K562 (cell line): ENCODE measurements around the gene IGSF9. TPM values are rescaled to one million over a fixed set of nuclear protein-coding genes. Genes with fewer than 3 reads are reported as not detected.

Experiments used
- ATF7 ChIP-seq: fragments of 450-650 bp; IDR thresholded peaks from 2 replicates; pipeline ENCODE4 v1.7.1; 2014; ENCODE audit warnings: mild to moderate bottlenecking, moderate library complexity
- BHLHE40 ChIP-seq: IDR thresholded peaks from 2 replicates; pipeline ENCODE4 v1.6.1; 2011; ENCODE audit warnings: low read length, improper control_type of control experiment
- CBFA2T3 ChIP-seq: fragments of 450-650 bp; IDR thresholded peaks from 2 replicates; pipeline ENCODE4 v1.6.1; 2017
- EWSR1 ChIP-seq: fragments of 450-650 bp; IDR thresholded peaks from 2 replicates; pipeline ENCODE4 v1.6.1; 2018; ENCODE audit warnings: borderline replicate concordance, mild to moderate bottlenecking, low read depth, moderate library complexity; ENCODE audit not compliant: partially characterized antibody
- KLF1 ChIP-seq: fragments of 450-650 bp; IDR thresholded peaks from 2 replicates; pipeline ENCODE4 v1.6.1; 2016; ENCODE audit warnings: missing genetic modification characterization, missing compliant biosample characterization
- NCOR1 ChIP-seq: fragments of 450-650 bp; IDR thresholded peaks from 2 replicates; pipeline ENCODE4 v1.6.1; 2016; ENCODE audit warnings: mild to moderate bottlenecking, moderate library complexity
- NFIX ChIP-seq: fragments of 250-450 bp; sonication (Bioruptor Pico); IDR thresholded peaks from 2 replicates; pipeline ENCODE4 v1.4.0; 2020; ENCODE audit warnings: low read depth, mild to moderate bottlenecking, moderate library complexity
- NFRKB ChIP-seq: fragments of 450-650 bp; IDR thresholded peaks from 2 replicates; pipeline ENCODE4 v1.6.1; 2016; ENCODE audit warnings: low read depth
- NR4A1 ChIP-seq, 2 experiments: fragments of 250-450 bp in 1 of 2; fragments of 450-650 bp in 1 of 2; sonication (Bioruptor Pico) in 1 of 2; IDR thresholded peaks; 2 replicates each; pipeline versions ENCODE4 v1.4.0 to v1.6.1; 2016 to 2020; ENCODE audit warnings: mild to moderate bottlenecking in 2 of 2, missing compliant biosample characterization in 1 of 2, missing genetic modification characterization in 1 of 2, moderate library complexity in 1 of 2
- RAD21 ChIP-seq, 2 experiments: fragments of 250-450 bp in 1 of 2; fragments of 450-650 bp in 1 of 2; sonication (Bioruptor Pico) in 1 of 2; formaldehyde crosslinking in 1 of 2; IDR thresholded peaks in 1 of 2; conservative IDR thresholded peaks in 1 of 2; 2 replicates each; pipeline versions ENCODE4 v1.4.0 to v1.8.0; 2020 to 2022; ENCODE audit warnings: mild to moderate bottlenecking in 2 of 2, moderate library complexity in 1 of 2
- RB1 ChIP-seq: fragments of 450-650 bp; IDR thresholded peaks from 2 replicates; pipeline ENCODE4 v1.6.1; 2017; ENCODE audit warnings: low read depth, mild to moderate bottlenecking
- polyA plus RNA-seq, 8 experiments: library from polyadenylated mRNA; depleted of rRNA in 4 of 8; stranded (reverse) in 5 of 8; unstranded in 3 of 8; fragments of >200 nt; fragmentation: Nextera tagmentation in 2 of 8; fragmentation: Illumina TruSeq in 1 of 8; extraction: Ambion mirVana in 2 of 8; extraction: Trizol in 1 of 8; gene quantifications; 2 replicates each; pipeline versions ENCODE4 v1.2.1 to v1.2.3, GENCODE V29; 2011 to 2014; ENCODE audit warnings: inconsistent platforms in 1 of 8, missing spikeins in 1 of 8
- total RNA-seq, 7 experiments: library from RNA; depleted of rRNA in 6 of 7; stranded (reverse); fragments of >200 nt in 6 of 7; fragmentation: Illumina TruSeq in 2 of 7; extraction: Trizol in 2 of 7; gene quantifications; 2 replicates each; pipeline versions ENCODE4 v1.2.1 to v1.2.3, GENCODE V29; 2011 to 2021; ENCODE audit warnings: low replicate concordance in 1 of 7
- TF ChIP-seq, protein P1 (sequence below): fragments of 450-650 bp; conservative IDR thresholded peaks from 2 replicates; pipeline ENCODE4 v1.6.1; 2016; ENCODE audit warnings: missing genetic modification characterization, low read depth, mild to moderate bottlenecking, missing compliant biosample characterization, moderate library complexity
- TF ChIP-seq, protein P2 (sequence below), 2 experiments: IDR thresholded peaks; 2 replicates each; pipeline ENCODE4 v1.6.1; 2012; ENCODE audit warnings: improper control_type of control experiment in 2 of 2, low read depth in 2 of 2, low read length in 2 of 2, borderline replicate concordance in 1 of 2

Gene IGSF9
- total and polyA plus RNA-seq, 9 of the 15 experiments (the other 6 are each of a cell fraction or from before 2014, with no cell fraction given): 0.03 to 0.29 (median 0.07) TPM; not detected in 1

- TF ChIP-seq ATF7 (peak; percentile 25; the same call in 1 of the 2 replicates), BHLHE40 (0 out of 2 replicates have a peak, but pooled peaks have one; percentile 38), NFRKB (0 out of 2 replicates have a peak, but pooled peaks have one; percentile 30), NCOR1 (no peak), RB1 (no peak), KLF1 (tag) (no peak), EWSR1 (no peak), CBFA2T3 (0 out of 2 replicates have a peak, but pooled peaks have one; percentile 10), RAD21 (CRISPR knock-in tag; conservative IDR thresholded peaks at IDR 0.05 in 1 of 2, IDR thresholded peaks at IDR 0.05 in 1 of 2) (peak in 1 of 2 experiments; percentile 25; a peak in 2 of 4 replicates), NR4A1 (CRISPR knock-in tag; IDR thresholded peaks at IDR 0.05) (no peak), NR4A1 (tag; IDR thresholded peaks at IDR 0.05) (no peak), NFIX (CRISPR knock-in tag) (peak; percentile 74)
- TF ChIP-seq, protein P1, sequence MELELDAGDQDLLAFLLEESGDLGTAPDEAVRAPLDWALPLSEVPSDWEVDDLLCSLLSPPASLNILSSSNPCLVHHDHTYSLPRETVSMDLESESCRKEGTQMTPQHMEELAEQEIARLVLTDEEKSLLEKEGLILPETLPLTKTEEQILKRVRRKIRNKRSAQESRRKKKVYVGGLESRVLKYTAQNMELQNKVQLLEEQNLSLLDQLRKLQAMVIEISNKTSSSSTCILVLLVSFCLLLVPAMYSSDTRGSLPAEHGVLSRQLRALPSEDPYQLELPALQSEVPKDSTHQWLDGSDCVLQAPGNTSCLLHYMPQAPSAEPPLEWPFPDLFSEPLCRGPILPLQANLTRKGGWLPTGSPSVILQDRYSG: no peak
- TF ChIP-seq, protein P2, sequence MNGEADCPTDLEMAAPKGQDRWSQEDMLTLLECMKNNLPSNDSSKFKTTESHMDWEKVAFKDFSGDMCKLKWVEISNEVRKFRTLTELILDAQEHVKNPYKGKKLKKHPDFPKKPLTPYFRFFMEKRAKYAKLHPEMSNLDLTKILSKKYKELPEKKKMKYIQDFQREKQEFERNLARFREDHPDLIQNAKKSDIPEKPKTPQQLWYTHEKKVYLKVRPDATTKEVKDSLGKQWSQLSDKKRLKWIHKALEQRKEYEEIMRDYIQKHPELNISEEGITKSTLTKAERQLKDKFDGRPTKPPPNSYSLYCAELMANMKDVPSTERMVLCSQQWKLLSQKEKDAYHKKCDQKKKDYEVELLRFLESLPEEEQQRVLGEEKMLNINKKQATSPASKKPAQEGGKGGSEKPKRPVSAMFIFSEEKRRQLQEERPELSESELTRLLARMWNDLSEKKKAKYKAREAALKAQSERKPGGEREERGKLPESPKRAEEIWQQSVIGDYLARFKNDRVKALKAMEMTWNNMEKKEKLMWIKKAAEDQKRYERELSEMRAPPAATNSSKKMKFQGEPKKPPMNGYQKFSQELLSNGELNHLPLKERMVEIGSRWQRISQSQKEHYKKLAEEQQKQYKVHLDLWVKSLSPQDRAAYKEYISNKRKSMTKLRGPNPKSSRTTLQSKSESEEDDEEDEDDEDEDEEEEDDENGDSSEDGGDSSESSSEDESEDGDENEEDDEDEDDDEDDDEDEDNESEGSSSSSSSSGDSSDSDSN (IDR thresholded peaks at IDR 0.05; ENCODE audit: borderline replicate concordance in 1 of 2, low read depth in 2 of 2, low read length in 2 of 2): no peak
Observed at GRCh38 chr1:159881622-159882526, 63.5 kb downstream of the IGSF9 start (continued).
